ENCODE results near the gene CR2.

Gene CR2

DNA sequence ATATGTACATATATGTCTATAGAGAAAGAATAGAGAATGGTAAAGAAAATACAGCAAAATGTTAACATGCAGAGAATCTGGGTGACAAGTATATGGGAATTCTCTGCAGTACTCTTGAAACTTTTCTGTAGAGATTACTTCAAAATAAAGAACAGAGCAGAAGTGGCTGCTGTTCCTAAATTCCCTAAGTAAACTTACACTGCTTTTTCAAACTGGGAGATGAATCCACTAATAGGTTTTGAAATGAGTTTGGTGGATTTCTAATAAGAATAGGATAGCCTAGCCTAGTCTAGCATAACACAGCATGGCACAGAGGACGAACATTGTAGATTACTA lies 450 bp upstream of the CR2 start:
- DNase-seq = no peak

DNA sequence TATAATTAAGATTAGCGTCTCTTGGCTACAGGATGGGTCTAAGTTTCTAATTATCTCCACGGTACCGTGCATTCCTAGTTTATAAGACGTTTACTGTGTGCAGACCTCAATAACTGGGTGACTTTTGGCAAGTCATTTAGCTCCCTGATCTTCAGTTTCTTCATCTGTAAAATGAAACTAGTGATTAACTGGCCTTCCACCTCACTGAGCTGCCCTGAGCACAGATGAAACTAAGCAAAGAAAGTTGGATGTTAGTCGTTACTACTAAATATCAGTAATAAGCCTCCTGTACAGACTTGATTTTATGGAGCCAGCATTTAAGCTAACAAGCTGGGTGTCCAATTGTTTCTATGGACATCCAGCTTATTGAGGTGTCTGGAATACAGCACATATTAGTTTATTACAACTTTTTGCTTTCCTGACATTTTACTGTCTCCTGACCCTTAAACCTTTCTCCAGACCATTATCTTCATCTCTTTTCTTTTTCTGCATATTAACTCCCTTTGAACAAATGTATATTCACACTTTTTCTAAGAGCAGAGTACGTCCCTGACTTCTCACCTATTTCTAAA lies 1.1 kb downstream of the CR2 start:
- no peak for DNase-seq

DNA sequence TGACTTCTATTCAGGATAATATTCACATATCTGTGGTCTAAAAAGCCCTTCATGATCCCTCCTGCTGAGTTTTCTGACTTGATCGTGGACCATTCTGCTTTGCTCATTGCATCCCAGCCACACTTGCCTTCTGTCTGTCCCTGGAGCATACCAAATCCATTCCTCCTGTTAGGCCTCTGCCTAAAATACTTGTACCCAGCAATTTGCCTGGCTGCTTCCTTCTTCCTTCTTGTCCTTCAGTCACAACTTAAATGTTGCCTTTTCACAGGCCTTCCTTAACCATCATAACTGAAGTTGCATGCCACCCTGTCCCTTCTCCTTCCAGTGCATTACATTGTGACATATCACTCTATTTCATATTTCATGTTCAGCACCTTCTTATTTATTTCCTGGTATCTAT lies 4.3 kb downstream of the CR2 start:
- no peak for DNase-seq

- no peak for DNase-seq
Observed at GRCh38 chr1:207459008-207459407, 4.9 kb downstream of the CR2 start.

GRCh38 chr1:207461649-207462048 lies 7.5 kb downstream of the CR2 start:
- no peak for DNase-seq

DNA sequence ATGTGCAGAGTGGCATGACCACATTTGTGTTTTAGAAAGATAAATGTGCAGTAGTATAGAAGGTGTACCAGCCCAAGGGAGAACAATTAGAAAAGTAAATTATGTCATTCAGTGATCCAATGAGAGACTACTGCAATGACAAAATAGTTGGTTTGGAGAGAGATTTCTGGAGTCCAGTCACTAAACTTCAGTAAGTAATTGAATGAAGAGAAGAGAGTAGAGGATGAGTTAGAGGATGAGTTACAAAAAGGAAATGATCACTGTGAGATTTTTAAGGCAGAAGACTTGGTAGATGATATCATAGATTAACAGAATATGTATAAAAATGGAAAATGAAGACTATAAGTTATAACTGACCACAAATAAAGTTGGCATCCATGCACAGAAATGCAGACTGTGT lies 8.4 kb downstream of the CR2 start:
- DNase-seq = no peak

DNA sequence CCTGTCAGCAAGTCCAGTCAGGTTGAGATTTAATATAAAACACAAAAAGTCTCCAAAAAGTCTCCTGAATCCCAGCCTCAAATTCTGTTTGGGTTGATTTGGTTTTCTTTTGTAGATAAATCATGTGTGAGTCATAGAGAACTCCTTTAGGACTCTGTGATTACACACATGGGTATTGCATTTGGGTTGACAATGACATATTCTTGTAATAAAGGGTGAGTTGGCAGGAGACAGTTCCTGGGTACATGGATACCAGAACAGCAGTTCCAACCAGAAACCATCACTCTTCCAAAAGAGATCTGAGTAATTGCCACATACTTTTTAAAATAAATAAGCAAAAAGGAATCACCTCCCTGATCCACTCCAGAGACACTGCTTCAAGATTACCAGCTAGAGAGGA lies 8.9 kb downstream of the CR2 start:
- DNase-seq = no peak

DNA sequence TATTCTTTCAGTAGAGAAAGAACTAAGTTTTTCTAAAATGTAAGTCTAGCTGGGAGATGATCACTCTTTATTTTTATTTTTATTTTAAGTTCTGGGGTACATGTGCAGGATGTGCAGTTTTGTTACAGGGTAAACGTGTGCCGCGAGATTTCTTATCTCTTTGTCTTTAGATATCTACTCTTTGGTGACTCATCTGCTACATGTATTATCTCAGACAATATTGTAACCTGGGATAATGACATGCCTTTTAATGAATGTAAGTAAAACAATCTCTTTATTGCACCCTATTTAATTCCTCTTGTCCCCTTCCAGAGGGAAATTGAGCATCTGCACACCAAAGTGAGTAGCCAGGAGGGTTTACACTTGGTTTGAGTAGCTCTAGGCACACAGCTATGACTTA lies 9.4 kb downstream of the CR2 start:
- DNase-seq = no peak

DNA sequence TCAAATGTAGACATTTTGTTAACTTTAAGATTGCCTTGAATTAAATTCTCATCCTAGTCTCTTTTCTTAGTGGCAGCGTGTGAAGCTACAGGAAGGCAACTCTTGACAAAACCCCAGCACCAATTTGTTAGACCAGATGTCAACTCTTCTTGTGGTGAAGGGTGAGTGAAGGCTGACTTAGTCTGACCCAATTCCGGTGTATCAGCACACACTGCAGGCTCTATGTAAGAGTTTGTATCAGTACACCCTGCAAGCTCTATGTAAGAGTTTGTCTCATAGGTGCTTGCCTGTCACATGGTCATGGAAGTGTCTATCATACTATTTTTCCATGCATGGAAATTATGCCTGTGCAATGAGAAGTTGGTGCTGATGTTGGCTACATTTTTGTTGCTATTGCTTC lies 16.8 kb downstream of the CR2 start:
- no peak for DNase-seq

DNA sequence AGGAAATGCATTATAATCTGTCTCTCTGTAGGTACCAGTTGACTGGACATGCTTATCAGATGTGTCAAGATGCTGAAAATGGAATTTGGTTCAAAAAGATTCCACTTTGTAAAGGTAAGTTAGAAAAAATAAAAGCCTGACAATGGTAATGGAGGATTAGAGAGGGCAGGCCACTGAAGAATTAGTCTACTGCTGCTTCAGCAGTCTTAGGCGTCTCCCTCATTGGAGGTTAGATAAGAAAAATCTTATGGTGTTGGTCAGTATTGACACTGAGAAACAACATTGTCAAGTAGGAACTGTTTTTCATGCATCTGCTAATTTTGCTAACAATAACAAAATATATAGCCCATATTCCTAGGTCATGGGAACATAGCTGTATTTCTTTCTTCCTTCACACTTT lies 20.1 kb downstream of the CR2 start:
- no peak for DNase-seq

DNA sequence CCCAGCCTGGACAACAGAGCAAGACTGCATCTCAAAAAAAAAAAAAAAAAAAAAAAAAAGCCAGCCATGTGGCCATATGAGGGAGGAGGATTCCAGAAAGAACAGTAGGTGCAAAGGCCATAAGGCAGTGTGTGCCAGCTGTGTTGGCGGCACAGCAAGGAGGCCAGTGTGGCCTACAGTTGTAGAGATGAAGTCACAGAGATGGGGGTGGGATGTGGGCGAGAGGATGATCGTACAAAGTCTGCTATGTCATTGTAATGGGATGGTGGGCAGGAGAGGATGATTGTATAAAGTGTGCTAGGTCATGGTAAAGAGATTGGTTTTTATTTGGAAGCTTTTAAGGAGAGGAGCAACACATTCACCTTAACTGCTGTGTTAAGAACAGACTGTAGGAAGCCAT lies 32.1 kb downstream of the CR2 start:
- DNase-seq = no peak

DNA sequence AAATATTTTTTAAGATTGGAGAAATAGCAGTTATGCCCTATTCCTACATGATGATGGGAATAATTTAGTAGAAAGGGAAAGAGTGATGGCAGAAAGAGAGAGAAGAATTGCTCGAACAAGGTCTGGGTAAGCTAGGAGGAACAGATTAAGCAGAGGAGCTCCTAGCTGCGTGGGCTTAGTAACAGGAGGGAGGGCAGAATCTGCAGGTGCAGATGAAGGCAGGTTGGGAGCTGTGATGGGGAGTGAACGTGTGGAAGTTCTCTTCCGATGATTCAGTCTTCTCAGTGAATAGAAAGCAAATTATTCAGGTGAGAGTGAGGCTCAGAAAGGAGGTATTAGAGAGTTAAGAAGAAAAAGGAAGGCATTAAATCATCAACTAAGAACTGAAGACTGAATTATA lies 33.5 kb downstream of the CR2 start:
- no peak for DNase-seq

DNA sequence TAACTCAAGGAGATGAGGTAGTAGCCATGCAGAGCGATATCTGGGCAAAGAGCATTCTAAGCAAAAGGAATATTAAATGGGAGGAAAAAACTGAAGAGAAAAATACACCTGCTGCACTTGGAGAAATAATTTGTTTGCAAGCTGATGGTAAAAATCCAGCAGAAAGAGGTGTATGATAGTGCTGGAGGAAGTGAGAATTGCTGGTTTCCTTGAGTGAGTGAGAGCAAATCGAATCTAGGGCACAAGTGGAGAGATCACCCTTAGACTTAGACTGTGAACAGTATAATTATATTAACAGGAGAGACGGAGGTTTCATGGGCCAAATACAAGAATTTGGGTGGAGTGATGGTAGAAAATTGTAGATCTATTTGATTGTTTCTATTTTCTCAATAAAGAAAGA lies 39.1 kb downstream of the CR2 start:
- DNase-seq = no peak

- DNase-seq = no peak
Observed at GRCh38 chr1:207494171-207494570, 40.0 kb downstream of the CR2 start.

DNA sequence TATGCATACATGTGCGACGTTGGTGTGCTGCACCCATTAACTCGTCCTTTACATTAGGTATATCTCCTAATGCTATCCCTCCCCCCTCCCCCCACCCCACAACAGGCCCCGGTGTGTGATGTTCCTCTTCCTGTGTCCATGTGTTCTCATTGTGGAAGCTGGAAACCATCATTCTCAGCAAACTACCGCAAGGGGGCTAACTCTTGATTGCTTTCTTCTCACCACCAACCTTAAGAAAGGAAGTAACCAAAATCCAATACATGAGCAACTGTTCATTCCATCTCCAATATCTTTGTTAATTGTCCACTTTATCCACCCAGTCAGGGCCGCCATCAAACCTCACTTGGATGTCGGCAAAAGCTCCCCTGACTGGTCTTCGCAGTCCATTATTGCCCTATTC lies 41.2 kb downstream of the CR2 start:
- peak in 1 of 2 experiments; percentile 6 for DNase-seq

DNA sequence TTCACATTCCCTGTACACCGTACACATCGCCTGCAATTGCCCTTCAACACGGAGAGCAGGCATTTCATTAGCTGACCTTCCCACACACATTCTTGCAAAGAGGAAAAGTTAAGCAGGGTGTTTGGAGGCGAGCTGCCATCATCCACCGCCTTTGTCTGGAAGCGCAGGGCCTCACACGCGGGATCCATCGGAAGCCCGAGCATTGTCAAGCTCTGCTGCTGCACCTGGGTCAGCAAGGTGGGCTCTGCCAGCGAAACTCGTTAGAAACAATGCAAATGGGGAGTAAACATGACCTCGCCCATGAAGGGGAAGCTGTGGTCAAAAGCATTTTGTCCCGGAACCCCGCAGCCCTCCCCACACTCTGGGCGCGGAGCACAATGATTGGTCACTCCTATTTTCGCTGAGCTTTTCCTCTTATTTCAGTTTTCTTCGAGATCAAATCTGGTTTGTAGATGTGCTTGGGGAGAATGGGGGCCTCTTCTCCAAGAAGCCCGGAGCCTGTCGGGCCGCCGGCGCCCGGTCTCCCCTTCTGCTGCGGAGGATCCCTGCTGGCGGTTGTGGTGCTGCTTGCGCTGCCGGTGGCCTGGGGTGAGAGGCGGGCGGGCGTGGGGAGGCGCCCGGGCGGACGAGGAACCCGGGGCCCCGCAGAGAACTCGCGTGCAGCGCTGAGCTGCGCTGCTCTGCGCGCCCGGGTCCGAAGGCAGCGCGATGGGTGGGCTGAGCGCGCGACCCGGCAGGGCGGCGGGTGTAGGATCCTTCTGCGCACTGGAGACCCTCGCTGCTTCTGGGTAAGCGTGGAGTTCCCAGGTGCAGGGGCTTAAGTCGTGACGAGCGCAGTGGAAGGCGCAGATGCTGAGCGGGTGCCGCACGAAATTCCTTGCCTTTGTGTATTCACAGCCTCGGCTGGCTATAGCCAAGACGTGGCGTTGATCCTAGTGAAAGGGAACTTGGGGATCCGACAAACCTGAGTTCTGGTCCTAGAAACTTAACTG lies 42.0 kb downstream of the CR2 start, which contains the start of gene CR1:
Gene CR1, plus strand, starts transcription at position 357 of the 992 bp plus-strand sequence. Its CDS starts 111 bp downstream, at position 468.
- peak in 1 of 2 experiments; percentile 27 for DNase-seq

GRCh38 chr1:207497941-207498340 lies 43.8 kb downstream of the CR2 start:
- no peak for DNase-seq

DNA sequence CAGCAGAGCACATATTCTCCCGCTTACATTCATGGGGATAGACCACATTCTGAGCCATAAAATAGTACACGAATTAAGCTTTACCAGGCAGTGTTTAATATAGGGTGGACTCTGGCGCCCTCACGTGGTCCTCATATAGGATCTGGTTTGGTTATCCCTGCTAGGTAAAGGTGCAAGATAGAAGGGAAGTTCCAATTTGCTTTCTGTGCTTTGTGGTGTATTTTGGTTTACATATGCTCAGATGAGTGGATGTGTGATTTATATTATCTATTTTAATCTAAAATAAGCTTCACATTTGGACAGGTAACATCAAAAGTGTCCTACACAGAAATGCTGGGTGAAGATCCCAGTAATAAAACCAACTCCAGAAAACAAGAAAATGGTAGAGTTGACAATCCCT lies 45.4 kb downstream of the CR2 start:
- peak; percentile 78 to 86 for DNase-seq

GRCh38 chr1:207500306-207500705 lies 46.2 kb downstream of the CR2 start:
- no peak for DNase-seq

- DNase-seq = no peak
Observed at GRCh38 chr1:207501071-207501470, 46.9 kb downstream of the CR2 start.

GRCh38 chr1:207502726-207503125 lies 48.6 kb downstream of the CR2 start:
- DNase-seq = no peak

GRCh38 chr1:207503950-207504349 lies 49.8 kb downstream of the CR2 start:
- DNase-seq = no peak

- no peak for DNase-seq
Observed at GRCh38 chr1:207504438-207504837, 50.3 kb downstream of the CR2 start.

- DNase-seq = no peak
Observed at GRCh38 chr1:207510444-207510843, 56.3 kb downstream of the CR2 start.

GRCh38 chr1:207514890-207515289 lies 60.8 kb downstream of the CR2 start:
- no peak for DNase-seq
